OCI-LY1 (cell line): ENCODE measurements around the gene ST6GALNAC6.

Experiments
- CTCF ChIP-seq: fragments of 200-600 bp; sonication (generic), shearing (Covaris generic); IDR thresholded peaks from 2 replicates; pipeline ENCODE4 v1.5.1; 2017; ENCODE audit warnings: mild to moderate bottlenecking, antibody characterized with exemption, low read length, moderate library complexity, mixed read lengths
- EZH2 ChIP-seq: fragments of 200-600 bp; sonication (generic), shearing (Covaris generic); IDR thresholded peaks from 2 replicates; pipeline ENCODE4 v1.8.0; 2017; ENCODE audit warnings: borderline replicate concordance, mixed run types, mild to moderate bottlenecking, antibody characterized with exemption, low read length, moderate library complexity, mixed read lengths

- TF ChIP-seq CTCF (no peak), EZH2 (no peak)
These were observed 49.0 kb downstream of the ST6GALNAC6 start for GRCh38 chr9:127850286-127850830.
